ENCODE measurements around the gene FBXO34.

- TF ChIP-seq USF1 (IDR thresholded peaks at IDR 0.05) (no peak), YY1 (IDR thresholded peaks at IDR 0.05; ENCODE audit: low read depth) (no peak), MAX (IDR thresholded peaks at IDR 0.05) (no peak), TCF12 (IDR thresholded peaks at IDR 0.05; ENCODE audit: low read depth) (no peak), CEBPB (IDR thresholded peaks at IDR 0.05) (no peak), NFIC (IDR thresholded peaks at IDR 0.05) (no peak), CREB1 (IDR thresholded peaks at IDR 0.05; ENCODE audit: low read depth) (no peak), TAF1 (IDR thresholded peaks at IDR 0.05; ENCODE audit: low read depth) (no peak), REST (IDR thresholded peaks at IDR 0.05; ENCODE audit: low read depth) (no peak)
Measured at GRCh38 chr14:55223364-55223763, 47.9 kb upstream of the FBXO34 start.

All from Ishikawa (cell line).